GM03348 (cell line): ENCODE measurements around the gene PTPRM.

Experiments
- DNase-seq: peaks from one replicate; pipeline ENCODE4 v3.0.0; 2012; ENCODE audit warnings: low spot score

The PTPRM gene

GRCh38 chr18:8286303-8286702 lies 719.2 kb downstream of the PTPRM start:
- no peak for DNase-seq

- no peak for DNase-seq
Measured at GRCh38 chr18:8287196-8287885, 720.2 kb downstream of the PTPRM start.

GRCh38 chr18:8288472-8289195 lies 721.5 kb downstream of the PTPRM start:
- DNase-seq: no peak

- no peak for DNase-seq
Measured at GRCh38 chr18:8290435-8290834, 723.3 kb downstream of the PTPRM start.

GRCh38 chr18:8290913-8291312 lies 723.8 kb downstream of the PTPRM start:
- DNase-seq: no peak

- DNase-seq: no peak
Measured at GRCh38 chr18:8293184-8293583, 726.1 kb downstream of the PTPRM start.

GRCh38 chr18:8296886-8297616 lies 729.9 kb downstream of the PTPRM start:
- no peak for DNase-seq

GRCh38 chr18:8298186-8298585 lies 731.1 kb downstream of the PTPRM start:
- no peak for DNase-seq

GRCh38 chr18:8299054-8299980 lies 732.2 kb downstream of the PTPRM start:
- DNase-seq: no peak

GRCh38 chr18:8300751-8301410 lies 733.8 kb downstream of the PTPRM start:
- DNase-seq: no peak

- no peak for DNase-seq
Measured at GRCh38 chr18:8301427-8302172, 734.5 kb downstream of the PTPRM start.

- DNase-seq: peak; percentile 10
Measured at GRCh38 chr18:8303151-8303755, 736.1 kb downstream of the PTPRM start.

GRCh38 chr18:8307960-8308359 lies 740.8 kb downstream of the PTPRM start:
- DNase-seq: no peak

GRCh38 chr18:8313043-8313442 lies 745.9 kb downstream of the PTPRM start:
- no peak for DNase-seq

- DNase-seq: no peak
Measured at GRCh38 chr18:8314124-8314523, 747.0 kb downstream of the PTPRM start.

GRCh38 chr18:8319798-8320489 lies 752.8 kb downstream of the PTPRM start:
- no peak for DNase-seq

- no peak for DNase-seq
Measured at GRCh38 chr18:8322486-8322885, 755.4 kb downstream of the PTPRM start.

- DNase-seq: no peak
Measured at GRCh38 chr18:8324343-8325065, 757.4 kb downstream of the PTPRM start.
